Activated CD4-positive, alpha-beta T cell treated with anti-CD3 and anti-CD28 coated beads for 36 hours (primary cell): Measurements from ENCODE around the gene STAB2. TPM values are rescaled to one million over a fixed set of nuclear protein-coding genes. Genes with fewer than 3 reads are reported as not detected.

Experiments used
- ATAC-seq: fragments of 200-7000 bp; cut with Tn5 transposase; one replicate; pipeline ENCODE4 v1.10.0; 2021; ENCODE audit warnings: mild to moderate bottlenecking, moderate library complexity
- CTCF ChIA-PET: fragments of 350-600 bp; sonication (Branson Sonifier 250); formaldehyde crosslinking; loops from one replicate; lab custom pipeline; 2021; ENCODE audit warnings: antibody characterized with exemption; lab: Charles Lee
- POLR2A ChIA-PET: fragments of 350-600 bp; sonication (Branson Sonifier 250); formaldehyde crosslinking; loops from one replicate; lab custom pipeline; 2021; ENCODE audit warnings: antibody characterized with exemption, inconsistent platforms; lab: Charles Lee
- DNase-seq: peaks from one replicate; pipeline ENCODE4 v3.0.0-alpha.2; 2020
- H3K27ac Mint-ChIP-seq: one replicate; pipeline ENCODE4 v1.8.0; 2021; ENCODE audit warnings: mixed read lengths
- H3K27me3 Mint-ChIP-seq: one replicate; pipeline ENCODE4 v1.8.0; 2021; ENCODE audit warnings: mixed read lengths
- H3K36me3 Mint-ChIP-seq: one replicate; pipeline ENCODE4 v1.8.0; 2021; ENCODE audit warnings: low read depth, mixed read lengths
- H3K4me1 Mint-ChIP-seq: one replicate; pipeline ENCODE4 v1.8.0; 2021; ENCODE audit warnings: mixed read lengths
- H3K4me3 Mint-ChIP-seq: one replicate; pipeline ENCODE4 v1.8.0; 2021; ENCODE audit warnings: mild to moderate bottlenecking, moderate library complexity, mixed read lengths
- H3K9me3 Mint-ChIP-seq: one replicate; pipeline ENCODE4 v1.8.0; 2021; ENCODE audit warnings: low read depth, mixed read lengths
- intact Hi-C, 2 experiments: fragments of 100-400 bp; cut with DNase I in 1 of 2; cut with micrococcal nuclease in 1 of 2; formaldehyde crosslinking; loops; one replicate each; pipeline versions ENCODE4 v1.14.2 to v1.15.1; 2022 to 2024; cut with DNase I, micrococcal nuclease
- total RNA-seq, 2 experiments: library from RNA; stranded (reverse); gene quantifications; one replicate each; pipeline ENCODE4 v1.2.3, GENCODE V29; 2021

The STAB2 gene
- total RNA-seq, 2 experiments from 2014 or later, result not detected

- Mint-ChIP-seq H3K27ac (no peak overlapping the region), H3K4me3 (no peak overlapping the region), H3K4me1 (no peaks in the 10 kb centered on the region), H3K9me3 (no peaks in the 10 kb centered on the region), H3K36me3 (no peaks in the 10 kb centered on the region), H3K27me3 (peaks cover 2% of the 10 kb centered on the region)
- CTCF ChIA-PET, result no interaction called here
- no peak for ATAC-seq
- POLR2A ChIA-PET, result no interaction called here
- intact Hi-C loops, result no loop called here
- DNase-seq, result no peak
Observed at GRCh38 chr12:103673891-103674375, 86.9 kb downstream of the STAB2 start.

DNA sequence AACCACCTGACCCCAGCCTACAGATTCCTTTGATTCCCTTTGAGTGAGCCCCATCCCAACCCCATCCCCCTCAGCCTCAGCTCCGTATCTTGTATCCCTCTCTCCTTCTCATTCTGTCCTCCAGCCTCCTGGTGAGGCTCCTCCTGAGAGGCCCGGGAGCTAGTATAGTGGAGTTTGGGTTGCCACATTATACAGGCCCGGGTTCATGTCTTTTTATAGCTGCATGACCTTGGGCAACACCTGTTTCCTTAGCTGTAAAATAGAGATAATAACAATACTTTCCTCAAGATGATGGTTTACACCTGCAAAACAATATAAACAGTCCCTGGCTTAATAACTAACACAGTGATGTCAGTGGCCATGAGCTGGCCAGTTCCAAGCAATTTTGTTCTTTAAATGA is 89.8 kb downstream of the STAB2 start:
- Mint-ChIP-seq H3K4me1 (no peaks in the 10 kb centered on the region), H3K27ac (no peak overlapping the region), H3K4me3 (no peak overlapping the region), H3K27me3 (peaks cover 2% of the 10 kb centered on the region), H3K36me3 (no peaks in the 10 kb centered on the region), H3K9me3 (no peaks in the 10 kb centered on the region)
- DNase-seq, result no peak
- ATAC-seq, result no peak
- ChIA-PET CTCF (no interaction called here), POLR2A (no interaction called here)
- intact Hi-C loops, result no loop called here

DNA sequence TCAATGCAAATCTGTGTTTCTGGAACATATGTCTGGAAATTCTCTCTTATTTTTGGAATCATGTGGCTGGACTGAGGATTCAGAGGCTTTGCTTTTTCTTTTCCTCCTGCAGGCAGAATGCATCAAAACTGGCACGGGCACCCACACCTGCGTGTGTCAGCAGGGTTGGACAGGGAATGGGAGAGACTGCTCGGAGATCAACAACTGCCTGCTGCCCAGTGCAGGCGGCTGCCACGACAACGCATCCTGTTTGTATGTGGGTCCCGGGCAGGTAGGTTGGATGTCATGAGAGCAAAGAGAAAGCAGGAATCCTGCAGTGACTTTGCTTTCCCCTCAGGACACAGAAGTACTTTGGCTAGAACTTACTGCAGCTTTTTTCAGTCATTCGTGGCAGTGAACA is 90.3 kb downstream of the STAB2 start:
- intact Hi-C loops, result no loop called here

GRCh38 chr12:103677905-103678304 is 90.8 kb downstream of the STAB2 start:
- CTCF ChIA-PET, result no interaction called here
- ATAC-seq (no peak), DNase-seq (no peak)
- intact Hi-C loops, result no loop called here
- no peaks in the 10 kb centered on the region for H3K4me1 Mint-ChIP-seq
- peaks cover 2% of the 10 kb centered on the region for H3K27me3 Mint-ChIP-seq
- POLR2A ChIA-PET, result no interaction called here
- no peak overlapping the region for H3K4me3 Mint-ChIP-seq
- no peak overlapping the region for H3K27ac Mint-ChIP-seq
- H3K36me3 Mint-ChIP-seq, result no peaks in the 10 kb centered on the region
- no peaks in the 10 kb centered on the region for H3K9me3 Mint-ChIP-seq

More for the DNA sequence above, 90.3 kb downstream of the STAB2 start:
- Mint-ChIP-seq H3K36me3 (no peaks in the 10 kb centered on the region), H3K9me3 (no peaks in the 10 kb centered on the region), H3K27me3 (peaks cover 2% of the 10 kb centered on the region), H3K4me3 (no peak overlapping the region), H3K4me1 (no peaks in the 10 kb centered on the region), H3K27ac (no peak overlapping the region)
- ChIA-PET CTCF (no interaction called here), POLR2A (no interaction called here)
- ATAC-seq (no peak), DNase-seq (no peak)

GRCh38 chr12:103679421-103680170 is 92.5 kb downstream of the STAB2 start:
- Mint-ChIP-seq H3K4me3 (no peak overlapping the region), H3K27me3 (peaks cover 2% of the 10 kb centered on the region), H3K4me1 (no peaks in the 10 kb centered on the region), H3K27ac (no peak overlapping the region), H3K36me3 (no peaks in the 10 kb centered on the region), H3K9me3 (no peaks in the 10 kb centered on the region)
- DNase-seq (no peak), ATAC-seq (no peak)
- intact Hi-C loops, result no loop called here
- ChIA-PET CTCF (interaction anchor here (0.7 to 1.2 kb wide), 2 partner anchors 22 to 141 kb away, joined by 3 read pairs; no protein-coding TSS in a partner anchor), POLR2A (no interaction called here)

DNA sequence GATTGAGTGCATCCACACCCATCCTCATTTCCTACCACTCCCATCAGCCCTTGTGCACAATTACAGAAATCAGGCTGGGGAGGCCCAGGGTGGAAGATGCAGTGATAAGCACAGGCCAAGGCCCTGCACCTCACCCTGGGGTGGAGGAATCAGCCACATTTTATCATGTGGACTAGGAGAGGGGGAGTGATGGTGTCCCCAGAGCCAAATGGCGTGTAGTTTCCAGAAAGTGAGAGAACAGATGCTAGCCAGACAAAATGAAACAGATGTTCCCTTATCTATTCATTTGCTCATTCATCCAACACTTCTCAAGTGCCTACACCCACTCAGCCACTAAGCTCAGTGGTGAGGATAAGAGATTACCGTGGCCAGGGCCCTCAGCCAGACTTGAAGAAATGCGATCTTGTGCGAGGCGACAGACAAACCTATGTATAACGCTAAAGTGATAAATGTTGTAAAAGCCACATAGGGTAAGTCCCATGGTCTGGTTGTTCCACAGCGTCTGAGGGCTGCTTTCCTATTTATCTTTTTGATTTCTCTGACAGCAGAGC is 93.6 kb downstream of the STAB2 start:
- DNase-seq (peak; percentile 19), ATAC-seq (peak; percentile 51)
- Mint-ChIP-seq H3K4me1 (no peaks in the 10 kb centered on the region), H3K27ac (no peak overlapping the region), H3K9me3 (no peaks in the 10 kb centered on the region), H3K4me3 (no peak overlapping the region), H3K36me3 (no peaks in the 10 kb centered on the region), H3K27me3 (peaks cover 2% of the 10 kb centered on the region)
- ChIA-PET POLR2A (interaction anchor here (1.5 kb wide), 1 partner anchor 18 kb away, joined by 3 read pairs; no protein-coding TSS in a partner anchor), CTCF (interaction anchor here (1.2 kb wide), 1 partner anchor 23 kb away, joined by 3 read pairs; no protein-coding TSS in a partner anchor)
- intact Hi-C loops, result no loop called here

- POLR2A ChIA-PET, result no interaction called here
- CTCF ChIA-PET, result no interaction called here
- H3K9me3 Mint-ChIP-seq, result no peaks in the 10 kb centered on the region
- no peaks in the 10 kb centered on the region for H3K36me3 Mint-ChIP-seq
- no peak overlapping the region for H3K4me3 Mint-ChIP-seq
- H3K27me3 Mint-ChIP-seq, result peaks cover 11% of the 10 kb centered on the region
- ATAC-seq (no peak), DNase-seq (no peak)
- H3K4me1 Mint-ChIP-seq, result no peaks in the 10 kb centered on the region
- intact Hi-C loops, result no loop called here
- no peak overlapping the region for H3K27ac Mint-ChIP-seq
Observed at GRCh38 chr12:103686026-103686425, 99.0 kb downstream of the STAB2 start.

DNA sequence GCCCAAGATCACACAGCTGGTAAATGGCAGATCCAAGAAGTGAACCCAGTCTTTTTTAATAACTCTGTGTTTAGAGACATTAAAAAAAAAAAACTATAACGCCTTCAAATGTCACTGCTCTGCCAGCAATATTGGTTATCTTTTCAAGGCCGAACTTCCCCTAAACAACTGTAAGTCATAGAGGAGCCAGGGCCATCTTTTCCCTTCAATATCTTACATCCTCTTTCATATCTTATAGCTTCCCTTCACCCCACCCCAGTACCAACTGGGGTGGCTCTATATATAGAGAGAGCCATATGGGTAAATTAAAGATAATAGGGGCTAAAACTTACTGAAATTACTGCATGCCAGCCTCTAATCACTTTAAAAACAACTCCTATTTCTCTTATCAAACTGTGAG is 100.2 kb downstream of the STAB2 start:
- no peaks in the 10 kb centered on the region for H3K9me3 Mint-ChIP-seq
- ChIA-PET CTCF (interaction anchor here (1.2 kb wide), 1 partner anchor 12 kb away, joined by 4 read pairs; no protein-coding TSS in a partner anchor), POLR2A (no interaction called here)
- H3K27me3 Mint-ChIP-seq, result peaks cover 12% of the 10 kb centered on the region
- DNase-seq, result no peak
- no peak for ATAC-seq
- no peak overlapping the region for H3K4me3 Mint-ChIP-seq
- intact Hi-C loops, result no loop called here
- no peaks in the 10 kb centered on the region for H3K4me1 Mint-ChIP-seq
- H3K27ac Mint-ChIP-seq, result no peak overlapping the region
- H3K36me3 Mint-ChIP-seq, result no peaks in the 10 kb centered on the region

DNA sequence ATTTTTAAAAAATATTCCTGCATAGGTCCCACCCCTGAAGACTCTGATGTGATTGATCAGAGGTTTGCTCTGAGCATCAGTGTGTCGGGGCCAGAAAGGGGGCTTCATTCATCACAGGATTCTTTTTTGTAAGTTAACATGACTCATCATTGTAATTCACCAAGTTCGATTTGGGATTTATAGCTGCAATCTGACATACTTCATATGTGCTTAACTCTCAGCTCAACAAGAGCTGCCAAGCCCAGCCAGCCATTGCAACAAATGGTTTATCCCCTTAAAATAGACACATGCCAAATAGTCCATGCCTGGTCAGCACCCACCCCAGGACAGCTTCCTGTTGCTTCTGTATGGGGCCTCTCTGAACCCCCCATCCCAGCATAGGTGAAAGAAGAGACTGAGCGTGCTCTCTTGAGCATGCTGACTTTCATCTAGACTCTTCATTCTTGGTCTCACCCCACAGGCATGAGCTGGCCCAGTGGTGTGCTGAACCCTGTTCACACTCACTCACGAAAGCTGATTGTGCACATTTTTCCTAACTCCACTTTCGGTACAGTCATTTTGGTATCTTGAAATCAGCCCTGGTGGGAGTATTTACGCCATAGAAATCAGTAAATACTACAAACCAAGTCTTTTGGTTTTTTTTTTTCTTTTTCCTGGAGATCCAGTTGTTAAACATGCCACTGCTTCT is 101.4 kb downstream of the STAB2 start:
- ChIA-PET CTCF (interaction anchor here (0.6 kb wide), 1 partner anchor 56 kb away, joined by 3 read pairs; no protein-coding TSS in a partner anchor), POLR2A (no interaction called here)
- Mint-ChIP-seq H3K27me3 (peaks cover 12% of the 10 kb centered on the region), H3K4me1 (no peaks in the 10 kb centered on the region), H3K27ac (no peak overlapping the region), H3K36me3 (no peaks in the 10 kb centered on the region), H3K4me3 (no peak overlapping the region), H3K9me3 (no peaks in the 10 kb centered on the region)
- DNase-seq (peak; percentile 30), ATAC-seq (peak; percentile 72)
- intact Hi-C loops, result no loop called here

DNA sequence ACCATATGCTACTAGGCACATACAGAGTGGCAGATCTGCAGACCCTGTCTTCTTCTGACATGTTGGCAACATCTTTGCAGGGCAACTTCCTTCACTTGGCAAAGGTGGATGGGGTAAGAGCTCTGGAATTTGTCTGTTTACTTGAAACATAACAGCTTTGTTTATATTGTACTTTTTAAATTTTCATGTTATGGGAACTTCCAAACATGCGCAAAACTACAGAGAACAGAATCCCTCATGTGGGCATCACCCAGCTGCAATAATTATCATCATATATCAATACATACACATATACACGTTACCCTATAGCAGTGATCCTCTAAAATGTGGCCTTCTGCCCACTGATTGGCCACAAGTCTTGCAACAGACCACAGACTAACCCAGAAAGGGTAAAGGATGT is 103.4 kb downstream of the STAB2 start:
- H3K27me3 Mint-ChIP-seq, result peaks cover 12% of the 10 kb centered on the region
- H3K4me1 Mint-ChIP-seq, result no peaks in the 10 kb centered on the region
- POLR2A ChIA-PET, result no interaction called here
- intact Hi-C loops, result no loop called here
- no peak overlapping the region for H3K4me3 Mint-ChIP-seq
- H3K36me3 Mint-ChIP-seq, result no peaks in the 10 kb centered on the region
- DNase-seq (no peak), ATAC-seq (no peak)
- CTCF ChIA-PET, result no interaction called here
- no peaks in the 10 kb centered on the region for H3K9me3 Mint-ChIP-seq
- H3K27ac Mint-ChIP-seq, result no peak overlapping the region

GRCh38 chr12:103691063-103691462 is 104.0 kb downstream of the STAB2 start:
- H3K36me3 Mint-ChIP-seq, result no peaks in the 10 kb centered on the region
- CTCF ChIA-PET, result interaction anchor here (0.6 kb wide), 1 partner anchor 78 kb away, joined by 3 read pairs; no protein-coding TSS in a partner anchor
- ATAC-seq, result no peak
- no peak for DNase-seq
- intact Hi-C loops, result no loop called here
- H3K27ac Mint-ChIP-seq, result no peak overlapping the region
- POLR2A ChIA-PET, result no interaction called here
- no peaks in the 10 kb centered on the region for H3K4me1 Mint-ChIP-seq
- no peak overlapping the region for H3K4me3 Mint-ChIP-seq
- no peaks in the 10 kb centered on the region for H3K9me3 Mint-ChIP-seq
- H3K27me3 Mint-ChIP-seq, result peaks cover 13% of the 10 kb centered on the region
